ENCODE results near the gene UGT1A7. TPM values are rescaled to one million over a fixed set of nuclear protein-coding genes. Genes with fewer than 3 reads are reported as not detected.

UGT1A7 gene
- polyA plus RNA-seq, 1 experiment, result not detected

DNA sequence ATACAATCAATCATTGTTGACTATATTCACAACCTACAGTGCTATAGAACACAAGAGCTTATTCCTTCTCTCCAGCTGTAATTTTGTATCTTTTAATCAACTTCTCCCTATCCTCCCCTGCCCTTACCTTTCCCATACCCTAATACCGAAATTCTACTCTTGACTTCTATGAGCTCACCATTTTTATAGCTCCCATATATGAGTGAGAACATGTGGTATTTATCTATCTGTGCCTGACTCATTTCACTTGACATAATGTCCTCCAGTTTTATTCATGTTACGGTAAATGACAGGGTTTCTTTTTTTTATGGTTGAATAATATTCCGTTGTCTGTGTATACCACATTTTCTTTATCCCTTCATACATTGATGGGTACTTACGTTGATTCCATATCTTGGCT is 99.1 kb downstream of the UGT1A7 start:
- Histone ChIP-seq H3K27me3 (ENCODE audit: control insufficient read depth, insufficient read depth, low read length) (no peaks in the 10 kb centered on the region), H3K36me3 (ENCODE audit: control insufficient read depth, insufficient read depth, low read length) (no peaks in the 10 kb centered on the region), H3K4me3 (ENCODE audit: low read depth, low read length) (no peak overlapping the region)
- TF ChIP-seq, protein P1, sequence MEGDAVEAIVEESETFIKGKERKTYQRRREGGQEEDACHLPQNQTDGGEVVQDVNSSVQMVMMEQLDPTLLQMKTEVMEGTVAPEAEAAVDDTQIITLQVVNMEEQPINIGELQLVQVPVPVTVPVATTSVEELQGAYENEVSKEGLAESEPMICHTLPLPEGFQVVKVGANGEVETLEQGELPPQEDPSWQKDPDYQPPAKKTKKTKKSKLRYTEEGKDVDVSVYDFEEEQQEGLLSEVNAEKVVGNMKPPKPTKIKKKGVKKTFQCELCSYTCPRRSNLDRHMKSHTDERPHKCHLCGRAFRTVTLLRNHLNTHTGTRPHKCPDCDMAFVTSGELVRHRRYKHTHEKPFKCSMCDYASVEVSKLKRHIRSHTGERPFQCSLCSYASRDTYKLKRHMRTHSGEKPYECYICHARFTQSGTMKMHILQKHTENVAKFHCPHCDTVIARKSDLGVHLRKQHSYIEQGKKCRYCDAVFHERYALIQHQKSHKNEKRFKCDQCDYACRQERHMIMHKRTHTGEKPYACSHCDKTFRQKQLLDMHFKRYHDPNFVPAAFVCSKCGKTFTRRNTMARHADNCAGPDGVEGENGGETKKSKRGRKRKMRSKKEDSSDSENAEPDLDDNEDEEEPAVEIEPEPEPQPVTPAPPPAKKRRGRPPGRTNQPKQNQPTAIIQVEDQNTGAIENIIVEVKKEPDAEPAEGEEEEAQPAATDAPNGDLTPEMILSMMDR (IDR thresholded peaks at IDR 0.05; ENCODE audit: insufficient read depth, low read depth, low read length), result no peak
- no peak for DNase-seq (ENCODE audit: low read depth)
- CTCF ChIA-PET, result no interaction called here
- POLR2A ChIA-PET, result no interaction called here

DNA sequence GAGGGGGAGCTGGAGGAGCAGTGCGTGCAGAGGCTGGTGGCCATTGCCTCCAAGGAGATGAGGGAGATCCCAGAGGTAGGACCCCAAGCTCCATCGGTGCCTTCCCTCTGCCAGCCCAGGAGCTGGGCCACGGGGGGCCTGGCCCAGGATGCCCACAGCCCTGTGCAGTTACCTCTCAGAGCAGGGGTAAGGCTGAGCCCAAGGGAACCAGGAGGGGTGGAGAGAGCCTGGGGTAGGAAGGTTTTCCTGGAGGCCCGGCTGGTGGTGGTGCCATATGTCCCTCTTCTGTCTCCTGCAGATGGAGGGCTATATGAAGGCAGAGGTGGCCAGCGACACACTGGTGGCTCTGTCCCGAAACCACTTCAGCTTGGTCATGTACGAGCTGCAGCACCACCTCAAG is 107.9 kb downstream of the UGT1A7 start:
- DNase-seq (ENCODE audit: low read depth), result no peak
- CTCF ChIA-PET, result no interaction called here
- no peak overlapping the region for H3K4me3 ChIP-seq (ENCODE audit: low read depth, low read length)
- TF ChIP-seq, protein P1 (IDR thresholded peaks at IDR 0.05; ENCODE audit: insufficient read depth, low read depth, low read length), result no peak
- H3K27me3 ChIP-seq (ENCODE audit: control insufficient read depth, insufficient read depth, low read length), result no peaks in the 10 kb centered on the region
- no peaks in the 10 kb centered on the region for H3K36me3 ChIP-seq (ENCODE audit: control insufficient read depth, insufficient read depth, low read length)
- POLR2A ChIA-PET, result no interaction called here

DNA sequence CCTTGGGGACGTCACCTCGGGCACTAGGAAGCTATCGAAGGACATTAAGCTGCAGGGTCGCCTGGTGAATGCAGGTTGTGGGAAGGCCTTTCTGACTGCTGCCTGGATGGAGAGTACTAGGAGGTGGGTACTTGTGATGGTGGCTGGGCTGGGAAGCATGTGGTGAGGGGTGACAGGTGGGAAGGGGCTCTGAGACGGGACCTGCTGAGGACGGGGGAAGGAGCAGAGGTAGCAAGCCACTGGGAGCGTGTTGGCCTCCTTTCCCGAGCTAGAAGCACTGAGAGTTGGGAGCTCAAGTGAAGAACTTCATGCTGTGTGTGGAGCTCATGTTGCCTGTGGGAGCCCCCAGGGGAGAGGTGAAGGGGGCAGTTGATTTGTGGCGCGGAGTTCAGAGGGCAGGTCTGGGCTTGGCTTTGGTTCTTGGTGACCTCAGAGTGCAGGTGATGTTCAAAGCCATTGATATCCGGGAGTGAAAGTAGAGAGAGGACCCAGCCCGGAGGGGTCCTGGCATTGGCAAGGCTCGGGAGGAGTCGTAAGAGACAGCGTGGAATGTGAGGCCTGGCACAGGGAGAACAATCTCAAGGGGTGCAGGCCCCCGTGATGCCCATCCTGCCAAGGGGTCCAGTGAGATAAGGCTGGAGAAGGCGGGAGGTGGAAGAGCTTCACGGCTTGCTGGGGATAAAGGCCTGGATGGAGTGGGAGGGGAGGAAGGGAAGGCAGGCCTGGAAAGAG is 109.6 kb downstream of the UGT1A7 start:
- POLR2A ChIA-PET, result no interaction called here
- no peak for DNase-seq (ENCODE audit: low read depth)
- TF ChIP-seq, protein P1 (IDR thresholded peaks at IDR 0.05; ENCODE audit: insufficient read depth, low read depth, low read length), result no peak
- CTCF ChIA-PET, result no interaction called here
- Histone ChIP-seq H3K36me3 (ENCODE audit: control insufficient read depth, insufficient read depth, low read length) (no peaks in the 10 kb centered on the region), H3K4me3 (ENCODE audit: low read depth, low read length) (no peak overlapping the region), H3K27me3 (ENCODE audit: control insufficient read depth, insufficient read depth, low read length) (no peaks in the 10 kb centered on the region)

DNA sequence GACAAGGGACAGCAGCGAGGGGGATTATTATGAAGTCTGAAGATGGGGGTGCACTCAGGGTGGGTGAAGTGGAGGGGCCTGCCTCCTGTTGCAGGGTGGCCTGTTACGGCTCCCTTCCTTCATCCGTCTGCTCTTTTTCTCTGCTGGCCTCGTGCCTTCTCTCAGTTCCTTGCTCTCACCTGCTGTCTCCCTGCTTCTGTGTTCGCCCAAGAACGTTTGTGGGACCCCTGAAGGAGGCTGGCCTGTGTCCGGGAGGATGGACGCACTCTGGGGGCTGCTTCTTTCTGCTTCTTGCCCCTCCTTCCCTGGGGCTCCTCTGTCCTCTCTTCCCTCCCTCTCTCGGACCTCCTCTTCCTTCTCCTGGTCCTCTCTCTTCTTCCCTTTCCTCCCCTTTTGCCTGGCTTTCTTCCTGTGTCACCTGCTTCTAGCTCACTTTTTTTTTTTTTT is 110.2 kb downstream of the UGT1A7 start:
- POLR2A ChIA-PET, result no interaction called here
- TF ChIP-seq, protein P1 (IDR thresholded peaks at IDR 0.05; ENCODE audit: insufficient read depth, low read depth, low read length), result no peak
- no peak overlapping the region for H3K4me3 ChIP-seq (ENCODE audit: low read depth, low read length)
- CTCF ChIA-PET, result no interaction called here
- no peak for DNase-seq (ENCODE audit: low read depth)
- H3K36me3 ChIP-seq (ENCODE audit: control insufficient read depth, insufficient read depth, low read length), result no peaks in the 10 kb centered on the region
- H3K27me3 ChIP-seq (ENCODE audit: control insufficient read depth, insufficient read depth, low read length), result no peaks in the 10 kb centered on the region

DNA sequence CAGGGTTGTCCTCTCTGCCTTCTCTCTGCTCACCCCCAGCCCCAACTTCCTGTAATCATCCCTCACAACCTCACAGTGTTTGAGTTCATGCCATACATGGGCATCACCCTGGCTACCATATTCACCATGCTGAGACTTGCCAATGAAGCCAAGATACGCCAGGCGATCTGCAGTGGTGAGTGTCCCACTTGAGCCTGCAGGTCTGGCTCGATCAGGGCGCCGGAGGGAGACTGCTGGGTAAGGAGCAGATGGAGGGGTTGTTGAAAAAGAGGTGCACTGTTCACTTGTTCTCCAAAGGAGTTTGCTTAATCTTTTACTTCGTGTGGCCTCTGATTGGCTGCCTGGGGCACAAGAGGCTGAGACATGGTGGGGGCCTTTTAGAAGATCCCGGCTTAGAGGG is 111.0 kb downstream of the UGT1A7 start:
- no peaks in the 10 kb centered on the region for H3K27me3 ChIP-seq (ENCODE audit: control insufficient read depth, insufficient read depth, low read length)
- no peak overlapping the region for H3K4me3 ChIP-seq (ENCODE audit: low read depth, low read length)
- ChIA-PET POLR2A (no interaction called here), CTCF (no interaction called here)
- no peaks in the 10 kb centered on the region for H3K36me3 ChIP-seq (ENCODE audit: control insufficient read depth, insufficient read depth, low read length)
- TF ChIP-seq, protein P1 (IDR thresholded peaks at IDR 0.05; ENCODE audit: insufficient read depth, low read depth, low read length), result no peak
- DNase-seq (ENCODE audit: low read depth), result no peak

Data from BJ (cell line).